Kidney (tissue), 14 donors: ENCODE data around the gene EIF4E1B. TPM values are rescaled to one million over a fixed set of nuclear protein-coding genes. Genes with fewer than 3 reads are reported as not detected.
A peak's percentile ranks its signal among the peaks of the same experiment; 100 is the strongest.

Experiments
- DNase-seq, 5 donors: peaks; one replicate each; pipeline ENCODE4 v3.0.0-alpha.2; 2013 to 2020
- FAIRE-seq: peaks from 2 replicates; lab custom pipeline; 2012; peaks lifted over from hg19 to GRCh38; lab: Jason Lieb, UNC
- H3K27ac ChIP-seq, 2 donors: one replicate each; pipeline ENCODE4 v1.7.0; 2013; ENCODE audit warnings: low read depth in 2 of 2, low read length in 2 of 2, inconsistent platforms in 1 of 2
- H3K27me3 ChIP-seq: one replicate; pipeline ENCODE4 v1.7.1; 2013; ENCODE audit warnings: low read length, inconsistent platforms; ENCODE audit not compliant: control insufficient read depth, insufficient read depth
- H3K36me3 ChIP-seq, 3 donors: one replicate each; pipeline versions ENCODE4 v1.7.0 to v1.7.1; 2013; ENCODE audit warnings: low read length in 3 of 3, control low read depth in 1 of 3, inconsistent platforms in 1 of 3; ENCODE audit not compliant: insufficient read depth in 3 of 3, control insufficient read depth in 2 of 3
- H3K4me1 ChIP-seq, 3 donors: one replicate each; pipeline versions ENCODE4 v1.7.0 to v1.7.1; 2013; ENCODE audit warnings: low read length in 3 of 3, inconsistent platforms in 1 of 3, low read depth in 1 of 3; ENCODE audit not compliant: control insufficient read depth in 2 of 3, insufficient read depth in 2 of 3
- H3K4me3 ChIP-seq, 3 donors: one replicate each; pipeline versions ENCODE4 v1.7.0 to v1.8.1; 2013; ENCODE audit warnings: low read length in 3 of 3, control low read depth in 1 of 3, inconsistent platforms in 1 of 3
- H3K9ac ChIP-seq, 3 donors: one replicate each; pipeline versions ENCODE4 v1.7.0 to v1.7.1; 2013; ENCODE audit warnings: low read length in 3 of 3, control low read depth in 1 of 3, inconsistent platforms in 1 of 3
- H3K9me3 ChIP-seq, 3 donors: one replicate each; pipeline versions ENCODE4 v1.7.0 to v1.7.1; 2013; ENCODE audit warnings: low read length in 3 of 3, control low read depth in 1 of 3, inconsistent platforms in 1 of 3; ENCODE audit not compliant: control insufficient read depth in 2 of 3, insufficient read depth in 1 of 3
- intact Hi-C: fragments of 100-400 bp; cut with DNase I; formaldehyde crosslinking; loops from one replicate; pipeline ENCODE4 v1.11.1; 2022
- polyA plus RNA-seq: library from polyadenylated mRNA; stranded (reverse); fragments of 350-450 nt; fragmentation: Illumina TruSeq; extraction: RNeasy Lipid Tissue Mini Kit (QIAGEN cat#74804); gene quantifications from one replicate; pipeline ENCODE4 v1.2.3, GENCODE V29; 2014; ENCODE audit warnings: low read depth, low replicate concordance; ENCODE audit not compliant: insufficient read depth
- total RNA-seq: library from RNA; stranded (reverse); fragmentation: NEBNext Ultra II Directional; extraction: Animal tissue kit (Norgen Biotek cat#: 25700); gene quantifications from one replicate; pipeline ENCODE4 v1.2.1, GENCODE V29; 2021
- TF ChIP-seq, protein P1 (sequence below): IDR thresholded peaks from 3 replicates; pipeline ENCODE4 v1.5.1; 2012; ENCODE audit warnings: mild to moderate bottlenecking, moderate library complexity, borderline replicate concordance; ENCODE audit not compliant: insufficient read depth; ENCODE audit errors: extremely low read depth
- donor health status: control.
- donor health status: control.
- donor health status: control.
- donor health status: control.
- donor health status: control.
- donor health status: DM: yes; HTN: yes; CAD: no.
- donor health status: Normal renal cell carcinoma (clear cell type).

The EIF4E1B gene
- total and polyA plus RNA-seq, 2 donors from 2014 or later = not detected

DNA sequence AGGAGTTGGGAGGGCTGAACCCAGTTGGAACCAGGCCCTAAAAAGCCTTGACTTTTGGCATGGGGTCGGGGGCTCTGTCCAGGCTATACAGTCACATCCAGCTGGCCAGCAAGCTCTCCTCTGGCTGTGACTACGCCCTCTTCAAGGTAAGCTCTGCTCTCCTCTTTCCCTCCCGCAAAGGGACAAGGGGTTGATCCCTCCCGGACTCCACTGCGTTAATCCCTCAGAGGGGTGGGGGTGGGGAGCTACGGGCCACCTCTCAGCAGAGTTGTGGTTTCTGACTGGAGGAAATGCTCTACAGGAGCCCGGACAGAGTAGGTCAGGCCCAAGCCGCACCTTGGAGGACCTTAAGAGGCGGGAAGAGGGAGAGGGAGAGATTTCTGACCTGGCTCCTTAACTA, 13.8 kb downstream of the EIF4E1B start:
- DNase-seq = no peak
- no peak for FAIRE-seq
- intact Hi-C loops = no loop called here
- no peaks in the 10 kb centered on the region for H3K27me3 ChIP-seq
- TF ChIP-seq, protein P1, sequence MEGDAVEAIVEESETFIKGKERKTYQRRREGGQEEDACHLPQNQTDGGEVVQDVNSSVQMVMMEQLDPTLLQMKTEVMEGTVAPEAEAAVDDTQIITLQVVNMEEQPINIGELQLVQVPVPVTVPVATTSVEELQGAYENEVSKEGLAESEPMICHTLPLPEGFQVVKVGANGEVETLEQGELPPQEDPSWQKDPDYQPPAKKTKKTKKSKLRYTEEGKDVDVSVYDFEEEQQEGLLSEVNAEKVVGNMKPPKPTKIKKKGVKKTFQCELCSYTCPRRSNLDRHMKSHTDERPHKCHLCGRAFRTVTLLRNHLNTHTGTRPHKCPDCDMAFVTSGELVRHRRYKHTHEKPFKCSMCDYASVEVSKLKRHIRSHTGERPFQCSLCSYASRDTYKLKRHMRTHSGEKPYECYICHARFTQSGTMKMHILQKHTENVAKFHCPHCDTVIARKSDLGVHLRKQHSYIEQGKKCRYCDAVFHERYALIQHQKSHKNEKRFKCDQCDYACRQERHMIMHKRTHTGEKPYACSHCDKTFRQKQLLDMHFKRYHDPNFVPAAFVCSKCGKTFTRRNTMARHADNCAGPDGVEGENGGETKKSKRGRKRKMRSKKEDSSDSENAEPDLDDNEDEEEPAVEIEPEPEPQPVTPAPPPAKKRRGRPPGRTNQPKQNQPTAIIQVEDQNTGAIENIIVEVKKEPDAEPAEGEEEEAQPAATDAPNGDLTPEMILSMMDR = no peak
- H3K27ac ChIP-seq = no peak overlapping the region
- H3K4me3 ChIP-seq = no peak overlapping the region
- H3K9me3 ChIP-seq = no peaks in the 10 kb centered on the region
- no peak overlapping the region for H3K9ac ChIP-seq
- no peaks in the 10 kb centered on the region for H3K36me3 ChIP-seq
- peaks cover 0 to 11% (median 7%) of the 10 kb centered on the region in 3 donors for H3K4me1 ChIP-seq

DNA sequence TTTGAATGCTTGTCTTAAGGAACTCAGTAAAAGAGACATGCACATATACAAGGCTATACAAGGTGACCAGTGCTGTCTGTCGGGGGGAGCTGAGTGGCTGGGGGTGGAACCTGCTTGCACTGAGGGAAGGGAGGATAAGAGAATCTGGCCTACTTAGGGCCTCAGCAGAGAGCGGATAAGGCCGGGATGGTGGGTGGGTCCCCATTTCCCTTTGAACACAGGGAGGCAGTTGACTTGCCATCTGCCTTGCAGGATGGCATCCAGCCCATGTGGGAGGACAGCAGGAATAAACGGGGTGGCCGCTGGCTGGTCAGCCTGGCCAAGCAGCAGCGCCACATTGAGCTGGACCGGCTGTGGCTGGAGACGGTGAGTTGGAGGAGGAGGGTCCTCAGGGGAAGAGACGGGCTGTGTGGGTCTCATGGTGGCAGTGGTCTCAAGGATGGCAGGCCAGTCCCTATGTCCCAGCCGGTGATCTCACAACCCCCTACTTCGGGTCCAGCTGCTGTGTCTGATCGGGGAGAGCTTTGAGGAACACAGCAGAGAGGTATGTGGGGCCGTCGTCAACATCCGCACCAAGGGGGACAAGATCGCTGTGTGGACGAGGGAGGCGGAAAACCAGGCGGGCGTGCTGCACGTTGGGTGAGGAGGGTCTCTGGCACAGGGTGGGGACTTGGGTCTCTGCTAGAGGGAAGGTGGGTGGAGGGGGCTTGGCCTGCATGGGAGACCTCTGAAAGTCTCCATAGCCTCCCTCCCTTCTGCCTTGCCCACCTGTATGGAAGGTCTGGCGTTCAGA, 14.6 kb downstream of the EIF4E1B start:
- intact Hi-C loops = no loop called here
- Histone ChIP-seq H3K9ac (no peak overlapping the region), H3K4me3 (no peak overlapping the region), H3K4me1 (peaks cover 0 to 11% (median 7%) of the 10 kb centered on the region in 3 donors), H3K9me3 (no peaks in the 10 kb centered on the region), H3K36me3 (no peaks in the 10 kb centered on the region), H3K27me3 (no peaks in the 10 kb centered on the region), H3K27ac (no peak overlapping the region)
- FAIRE-seq (no peak), DNase-seq (no peak)
- TF ChIP-seq, protein P1 = no peak

DNA sequence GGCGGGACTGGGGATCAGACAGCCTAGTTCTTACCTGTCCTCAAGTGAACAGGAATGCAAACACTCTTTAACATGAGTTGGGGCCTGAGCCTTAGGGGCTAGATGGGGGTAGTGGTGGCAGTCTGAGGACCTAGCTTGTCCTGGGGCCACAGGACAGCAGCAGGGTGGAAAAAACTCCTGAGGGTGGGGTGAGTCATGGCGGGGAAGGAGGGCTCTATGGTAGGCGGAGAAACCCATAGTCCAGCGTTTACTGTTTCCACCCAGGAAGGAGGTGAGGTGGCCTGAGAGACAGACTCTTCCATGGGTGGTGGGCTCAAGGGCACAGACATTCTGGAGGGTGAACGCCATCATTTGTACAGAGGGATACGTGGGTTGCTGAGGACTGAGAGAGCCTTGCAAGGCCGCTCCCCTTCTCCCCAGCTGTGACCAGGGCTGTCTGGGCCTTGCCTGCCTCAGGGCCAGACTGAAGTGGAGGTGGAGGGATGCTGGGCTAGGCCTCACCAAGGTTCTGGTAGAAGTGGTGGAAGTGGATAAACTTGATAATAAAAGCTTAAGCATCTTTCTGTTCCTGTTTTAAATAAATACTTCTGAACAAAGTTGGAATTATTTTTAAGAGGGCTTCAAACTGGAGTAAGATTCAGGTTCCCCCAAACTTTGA, 15.7 kb downstream of the EIF4E1B start:
- FAIRE-seq (no peak), DNase-seq (no peak)
- Histone ChIP-seq H3K4me1 (peaks cover 0 to 11% (median 7%) of the 10 kb centered on the region in 3 donors), H3K27ac (no peak overlapping the region), H3K9me3 (no peaks in the 10 kb centered on the region), H3K27me3 (no peaks in the 10 kb centered on the region), H3K9ac (peak overlapping the region in 1 of 3 donors; percentile 66), H3K36me3 (no peaks in the 10 kb centered on the region), H3K4me3 (peak overlapping the region in 1 of 3 donors; percentile 84)
- TF ChIP-seq, protein P1 = no peak
- intact Hi-C loops = no loop called here
